GM12875 (cell line): ENCODE measurements around the gene ZNF335.
"Not testable (repeated sequence)": the region's sequence is repeated elsewhere in the genome, so short reads cannot be mapped to it uniquely, and the experiment has no call there.

Experiments
- H3K4me3 ChIP-seq: one replicate; pipeline ENCODE4 v1.5.1; 2011; ENCODE audit warnings: low read depth, low read length, control low read depth
- TF ChIP-seq, protein P1 (sequence below): IDR thresholded peaks from 2 replicates; pipeline ENCODE4 v1.5.1; 2011; ENCODE audit warnings: low read depth, mild to moderate bottlenecking, control low read depth, inconsistent platforms, low read length, moderate library complexity, borderline replicate concordance; ENCODE audit not compliant: insufficient read depth

The ZNF335 gene

GRCh38 chr20:45937765-45938164 is 34.2 kb downstream of the ZNF335 start:
- no peak overlapping the region for H3K4me3 ChIP-seq
- TF ChIP-seq, protein P1, sequence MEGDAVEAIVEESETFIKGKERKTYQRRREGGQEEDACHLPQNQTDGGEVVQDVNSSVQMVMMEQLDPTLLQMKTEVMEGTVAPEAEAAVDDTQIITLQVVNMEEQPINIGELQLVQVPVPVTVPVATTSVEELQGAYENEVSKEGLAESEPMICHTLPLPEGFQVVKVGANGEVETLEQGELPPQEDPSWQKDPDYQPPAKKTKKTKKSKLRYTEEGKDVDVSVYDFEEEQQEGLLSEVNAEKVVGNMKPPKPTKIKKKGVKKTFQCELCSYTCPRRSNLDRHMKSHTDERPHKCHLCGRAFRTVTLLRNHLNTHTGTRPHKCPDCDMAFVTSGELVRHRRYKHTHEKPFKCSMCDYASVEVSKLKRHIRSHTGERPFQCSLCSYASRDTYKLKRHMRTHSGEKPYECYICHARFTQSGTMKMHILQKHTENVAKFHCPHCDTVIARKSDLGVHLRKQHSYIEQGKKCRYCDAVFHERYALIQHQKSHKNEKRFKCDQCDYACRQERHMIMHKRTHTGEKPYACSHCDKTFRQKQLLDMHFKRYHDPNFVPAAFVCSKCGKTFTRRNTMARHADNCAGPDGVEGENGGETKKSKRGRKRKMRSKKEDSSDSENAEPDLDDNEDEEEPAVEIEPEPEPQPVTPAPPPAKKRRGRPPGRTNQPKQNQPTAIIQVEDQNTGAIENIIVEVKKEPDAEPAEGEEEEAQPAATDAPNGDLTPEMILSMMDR = no peak

- TF ChIP-seq, protein P1 = no peak
Observed at GRCh38 chr20:45935416-45936046, 36.5 kb downstream of the ZNF335 start.

DNA sequence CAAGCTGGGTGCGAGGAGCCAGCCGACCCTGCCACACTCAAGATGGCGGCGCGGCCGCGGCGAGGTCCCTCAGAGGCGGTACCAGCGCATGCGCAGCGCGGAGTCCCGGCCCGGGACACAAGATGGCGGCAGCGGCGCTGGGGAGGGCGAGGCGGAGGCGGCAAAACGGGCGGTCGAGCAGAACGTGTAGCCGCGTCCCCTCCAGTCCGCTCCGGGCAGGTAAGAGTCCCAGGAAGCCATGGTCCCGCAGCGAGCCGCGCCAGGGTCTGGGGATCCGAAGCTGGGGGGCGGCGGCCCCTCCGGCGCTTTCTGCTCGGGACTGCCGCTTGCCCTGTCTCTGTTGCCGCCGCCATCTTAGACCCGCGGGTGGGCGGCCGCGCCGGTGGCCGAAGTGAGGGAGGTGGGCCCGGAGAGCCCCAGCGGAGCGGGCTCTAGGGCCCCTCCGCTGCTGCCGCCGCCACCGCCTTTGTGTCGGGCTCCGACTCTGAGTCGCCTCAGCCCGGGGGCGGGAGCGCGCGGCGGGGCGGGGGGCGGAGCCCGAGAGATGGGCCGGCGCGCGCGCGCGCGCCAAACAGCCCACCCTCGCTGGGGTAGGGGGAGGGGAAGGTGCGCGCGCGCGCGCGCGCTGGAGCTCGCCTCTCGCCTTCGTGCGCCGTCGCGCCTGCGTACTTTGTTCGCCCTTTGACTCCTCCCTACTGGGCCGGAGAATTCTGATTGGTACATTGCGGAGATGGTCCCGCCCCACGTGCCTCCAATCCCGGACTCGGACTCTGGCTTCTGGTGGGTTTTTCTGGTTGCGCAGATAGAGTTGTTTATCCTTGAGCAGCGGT is 37.2 kb downstream of the ZNF335 start, which contains the start of gene PCIF1:
PCIF1 (plus strand) TSS at position 98 of the 830 bp plus-strand sequence. CDS start 4,317 bp downstream, outside the sequence.
- TF ChIP-seq, protein P1 = no peak
- H3K4me3 ChIP-seq = peak within 1 kb of the TSS; percentile 90

More at GRCh38 chr20:45935416-45936046, 36.5 kb downstream of the ZNF335 start:
- peak overlapping the region; percentile 47 for H3K4me3 ChIP-seq

DNA sequence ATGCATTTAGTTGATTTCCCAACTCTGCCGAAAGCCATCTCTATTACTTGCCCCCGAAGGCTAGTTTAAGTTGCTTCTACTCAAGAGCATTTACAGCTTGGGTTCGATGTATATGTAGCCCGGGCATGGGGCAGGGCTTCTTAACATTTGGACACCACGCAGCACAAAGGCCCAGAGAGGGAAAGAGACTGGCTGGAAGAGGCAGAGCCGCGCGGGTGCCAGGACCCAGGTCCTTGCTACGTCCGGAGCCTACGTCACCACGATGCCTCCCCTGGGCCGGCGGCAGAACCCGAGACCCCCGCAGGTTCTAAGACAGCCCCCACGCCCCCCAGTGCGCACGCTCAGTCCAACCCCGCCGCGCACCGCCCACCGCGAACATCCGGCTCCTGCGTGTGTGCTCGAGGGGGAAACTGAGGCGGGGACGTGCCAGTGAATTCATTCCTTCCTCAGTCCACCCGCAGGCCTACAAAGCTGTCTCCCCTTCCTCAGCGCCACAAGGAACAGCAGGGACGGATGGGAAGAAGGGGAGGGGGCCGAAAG is 37.9 kb downstream of the ZNF335 start:
- TF ChIP-seq, protein P1 = no peak
- peak overlapping the region; percentile 90 for H3K4me3 ChIP-seq

DNA sequence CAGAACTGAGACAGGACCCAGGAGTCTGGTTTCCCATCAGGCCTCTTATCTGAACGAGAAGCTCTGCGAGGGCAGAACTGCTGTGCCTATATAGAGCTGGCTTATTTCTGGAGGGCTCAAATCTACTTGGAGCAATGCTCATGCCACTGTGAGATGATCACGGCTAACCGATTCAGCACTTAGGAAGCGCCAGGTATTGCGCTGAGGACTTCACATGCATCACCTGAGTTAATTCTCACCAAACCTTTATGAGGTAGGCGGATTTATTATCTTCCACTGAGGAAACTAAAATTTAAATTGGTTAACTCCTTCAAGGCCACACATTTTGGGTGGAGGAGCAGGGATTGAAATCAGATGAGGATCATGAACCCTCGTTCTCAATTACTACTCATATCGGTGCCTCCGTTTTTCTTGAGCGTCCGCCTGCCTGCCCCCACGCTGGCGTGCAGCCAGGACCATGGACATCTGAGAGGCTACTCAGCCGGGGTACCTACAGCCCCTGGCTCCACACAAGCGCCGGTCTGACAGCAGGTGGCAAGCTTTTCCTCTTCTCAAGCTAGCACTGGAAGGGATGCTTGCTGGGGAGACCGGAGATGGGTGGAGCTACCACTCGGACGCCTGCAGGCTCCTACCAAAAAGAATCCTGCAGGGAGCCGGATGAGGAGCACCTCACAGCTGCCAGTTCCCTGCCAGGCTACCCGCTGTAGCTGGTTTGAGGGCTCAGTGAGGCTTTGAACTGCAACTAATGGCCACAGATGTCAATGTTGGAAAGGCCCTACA is 38.5 kb downstream of the ZNF335 start:
- peak overlapping the region; percentile 90 for H3K4me3 ChIP-seq
- TF ChIP-seq, protein P1 = peak; percentile 38

GRCh38 chr20:45931680-45932079 is 40.3 kb downstream of the ZNF335 start:
- not testable (repeated sequence) for H3K4me3 ChIP-seq
